NCI-H524 treated with DMSO at 0.1 percent for 48 hours (cell line): ENCODE data around the gene ARHGEF1.

Experiments used
- DNase-seq: peaks from one replicate; lab custom pipeline; 2025; lab: John Stamatoyannopoulos, UW

The ARHGEF1 gene

GRCh38 chr19:41919948-41920712, 37.1 kb downstream of the ARHGEF1 start:
- no peak for DNase-seq

GRCh38 chr19:41920882-41921576, 38.0 kb downstream of the ARHGEF1 start:
- DNase-seq = no peak

- no peak for DNase-seq
Observed at GRCh38 chr19:41921577-41922576, 38.9 kb downstream of the ARHGEF1 start.

- no peak for DNase-seq
Observed at GRCh38 chr19:41922585-41922984, 39.6 kb downstream of the ARHGEF1 start.

- no peak for DNase-seq
Observed at GRCh38 chr19:41923045-41923788, 40.2 kb downstream of the ARHGEF1 start.

- DNase-seq = no peak
Observed at GRCh38 chr19:41924151-41925145, 41.5 kb downstream of the ARHGEF1 start.

- DNase-seq = no peak
Observed at GRCh38 chr19:41925208-41926003, 42.4 kb downstream of the ARHGEF1 start.

- no peak for DNase-seq
Observed at GRCh38 chr19:41926028-41926762, 43.2 kb downstream of the ARHGEF1 start.

GRCh38 chr19:41926763-41927496, 43.9 kb downstream of the ARHGEF1 start:
- no peak for DNase-seq

- no peak for DNase-seq
Observed at GRCh38 chr19:41927497-41928192, 44.7 kb downstream of the ARHGEF1 start.

GRCh38 chr19:41928221-41928683, 45.3 kb downstream of the ARHGEF1 start, which contains the start of gene ERFL:
Gene ERFL, minus strand, starts transcription at chr19:41928449. Its CDS starts 15,530 bp downstream, at chr19:41912919.
- DNase-seq = no peak

- DNase-seq = no peak
Observed at GRCh38 chr19:41928754-41929535, 46.0 kb downstream of the ARHGEF1 start.

- DNase-seq = no peak
Observed at GRCh38 chr19:41929536-41930071, 46.6 kb downstream of the ARHGEF1 start.

GRCh38 chr19:41930322-41930722, 47.3 kb downstream of the ARHGEF1 start:
- no peak for DNase-seq

GRCh38 chr19:41930926-41931592, 48.1 kb downstream of the ARHGEF1 start:
- DNase-seq = peak; percentile 51
